A673 (cell line): Measurements from ENCODE around the gene SH3GL2.

ENCODE experiments used
- EZH2 ChIP-seq: fragments of 200-600 bp; sonication (generic); IDR thresholded peaks from 2 replicates; pipeline ENCODE4 v1.6.1; 2017; ENCODE audit warnings: borderline replicate concordance, low read depth, mild to moderate bottlenecking, mixed read lengths, antibody characterized with exemption, low read length; ENCODE audit not compliant: poor library complexity, severe bottlenecking
- TF ChIP-seq, protein P1 (sequence below): fragments of 300-800, 200-600 bp; sonication (generic); conservative IDR thresholded peaks from 2 replicates; pipeline ENCODE4 v1.5.1; 2017; ENCODE audit warnings: low read depth, mild to moderate bottlenecking, antibody characterized with exemption, low read length, moderate library complexity, mixed read lengths

- TF ChIP-seq, protein P1, sequence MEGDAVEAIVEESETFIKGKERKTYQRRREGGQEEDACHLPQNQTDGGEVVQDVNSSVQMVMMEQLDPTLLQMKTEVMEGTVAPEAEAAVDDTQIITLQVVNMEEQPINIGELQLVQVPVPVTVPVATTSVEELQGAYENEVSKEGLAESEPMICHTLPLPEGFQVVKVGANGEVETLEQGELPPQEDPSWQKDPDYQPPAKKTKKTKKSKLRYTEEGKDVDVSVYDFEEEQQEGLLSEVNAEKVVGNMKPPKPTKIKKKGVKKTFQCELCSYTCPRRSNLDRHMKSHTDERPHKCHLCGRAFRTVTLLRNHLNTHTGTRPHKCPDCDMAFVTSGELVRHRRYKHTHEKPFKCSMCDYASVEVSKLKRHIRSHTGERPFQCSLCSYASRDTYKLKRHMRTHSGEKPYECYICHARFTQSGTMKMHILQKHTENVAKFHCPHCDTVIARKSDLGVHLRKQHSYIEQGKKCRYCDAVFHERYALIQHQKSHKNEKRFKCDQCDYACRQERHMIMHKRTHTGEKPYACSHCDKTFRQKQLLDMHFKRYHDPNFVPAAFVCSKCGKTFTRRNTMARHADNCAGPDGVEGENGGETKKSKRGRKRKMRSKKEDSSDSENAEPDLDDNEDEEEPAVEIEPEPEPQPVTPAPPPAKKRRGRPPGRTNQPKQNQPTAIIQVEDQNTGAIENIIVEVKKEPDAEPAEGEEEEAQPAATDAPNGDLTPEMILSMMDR, result no peak
- TF ChIP-seq EZH2, result no peak
These were observed 157.0 kb downstream of the SH3GL2 start for GRCh38 chr9:17735859-17736258.
